Fibroblast of lung (primary cell): ENCODE data around the gene FHDC1. TPM values are rescaled to one million over a fixed set of nuclear protein-coding genes. Genes with fewer than 3 reads are reported as not detected.

ENCODE experiments used
- DNase-seq, 2 donors: peaks; one replicate each; pipeline versions ENCODE4 v3.0.0 to v3.0.0-alpha.2; 2010; ENCODE audit warnings: low read depth in 2 of 2
- H2AFZ ChIP-seq: 2 replicates; pipeline ENCODE4 v1.5.1; 2012; ENCODE audit warnings: low read length, control low read depth, inconsistent platforms
- H3K27ac ChIP-seq: 2 replicates; pipeline ENCODE4 v1.5.1; 2011; ENCODE audit warnings: low read length, control low read depth; ENCODE audit not compliant: insufficient read depth
- H3K27me3 ChIP-seq: 2 replicates; pipeline ENCODE4 v1.5.1; 2011; ENCODE audit warnings: mild to moderate bottlenecking, low read length; ENCODE audit not compliant: control insufficient read depth, insufficient read depth
- H3K36me3 ChIP-seq: 2 replicates; pipeline ENCODE4 v1.5.1; 2011; ENCODE audit warnings: low read length; ENCODE audit not compliant: control insufficient read depth, insufficient read depth
- H3K4me1 ChIP-seq: 2 replicates; pipeline ENCODE4 v1.5.1; 2011; ENCODE audit warnings: low read length; ENCODE audit not compliant: control insufficient read depth, insufficient read depth; ENCODE audit errors: extremely low read depth
- H3K4me2 ChIP-seq: 2 replicates; pipeline ENCODE4 v1.5.1; 2011; ENCODE audit warnings: low read length, control low read depth; ENCODE audit not compliant: insufficient read depth; ENCODE audit errors: extremely low read depth
- H3K4me3 ChIP-seq, 4 experiments: fragments of 200-600 bp in 1 of 4; sonication (generic) in 1 of 4; replicated peaks in 1 of 4; 2 replicates each; pipeline ENCODE4 v1.5.1; 2011 to 2016; ENCODE audit warnings: low read length in 4 of 4, low read depth in 3 of 4, mild to moderate bottlenecking in 3 of 4, control low read depth in 2 of 4, inconsistent platforms in 1 of 4, mixed read lengths in 1 of 4; ENCODE audit not compliant: insufficient read depth in 1 of 4; ENCODE audit errors: control extremely low read depth in 1 of 4
- H3K79me2 ChIP-seq: 2 replicates; pipeline ENCODE4 v1.5.1; 2012; ENCODE audit warnings: mild to moderate bottlenecking, low read length, inconsistent platforms; ENCODE audit not compliant: control insufficient read depth, insufficient read depth
- H3K9ac ChIP-seq: 2 replicates; pipeline ENCODE4 v1.5.1; 2011; ENCODE audit warnings: mild to moderate bottlenecking, low read length, control low read depth; ENCODE audit not compliant: insufficient read depth
- H3K9me3 ChIP-seq: 2 replicates; pipeline ENCODE4 v1.5.1; 2012; ENCODE audit warnings: low read depth, low read length; ENCODE audit not compliant: control insufficient read depth, insufficient read depth
- H4K20me1 ChIP-seq: 2 replicates; pipeline ENCODE4 v1.5.1; 2011; ENCODE audit warnings: low read length; ENCODE audit not compliant: control insufficient read depth, insufficient read depth; ENCODE audit errors: extremely low read depth
- CTCF ChIP-seq, 2 donors: IDR thresholded peaks in 1 of 2; conservative IDR thresholded peaks in 1 of 2; 1 replicate in 1 of 2; 2 replicates in 1 of 2; pipeline ENCODE4 v1.5.1; 2011 to 2012; ENCODE audit warnings: low read length in 2 of 2, control low read depth in 1 of 2, inconsistent platforms in 1 of 2, low read depth in 1 of 2, mild to moderate bottlenecking in 1 of 2
- EZH2 ChIP-seq: IDR thresholded peaks from 2 replicates; pipeline ENCODE4 v1.5.1; 2012; ENCODE audit warnings: low read length, control low read depth, mild to moderate bottlenecking; ENCODE audit errors: missing control alignments
- polyA plus RNA-seq, 2 donors: library from polyadenylated mRNA; depleted of rRNA in 1 of 2; stranded (reverse) in 1 of 2; unstranded in 1 of 2; fragments of >200 nt; gene quantifications; 2 replicates each; pipeline ENCODE4 v1.2.1, GENCODE V29; 2011 to 2012; ENCODE audit warnings: missing spikeins in 1 of 2
- total RNA-seq: library from RNA; depleted of rRNA; stranded (reverse); fragments of >200 nt; gene quantifications from 2 replicates; pipeline ENCODE4 v1.2.1, GENCODE V29; 2014

Gene FHDC1
- total and polyA plus RNA-seq, 2 donors (not counting 1 experiment from before 2014, with no cell fraction given): 0.14 to 0.33 TPM

- H3K27ac ChIP-seq: no peak overlapping the region
- H3K36me3 ChIP-seq: no peaks in the 10 kb centered on the region
- H3K79me2 ChIP-seq: no peaks in the 10 kb centered on the region
- H3K4me1 ChIP-seq: no peaks in the 10 kb centered on the region
- H2AFZ ChIP-seq: no peak overlapping the region
- no peaks in the 10 kb centered on the region for H4K20me1 ChIP-seq
- H3K9ac ChIP-seq: no peak overlapping the region
- no peak for DNase-seq
- no peaks in the 10 kb centered on the region for H3K9me3 ChIP-seq
- no peak overlapping the region for H3K4me2 ChIP-seq
- H3K27me3 ChIP-seq: no peaks in the 10 kb centered on the region
- no peak overlapping the region for H3K4me3 ChIP-seq
- no peak for TF ChIP-seq CTCF (conservative IDR thresholded peaks at IDR 0.05 in 1 of 2, IDR thresholded peaks at IDR 0.05 in 1 of 2; ENCODE audit: low read depth in 1 of 2, low read length in 2 of 2)
These were observed 14.8 kb upstream of the FHDC1 start for GRCh38 chr4:152921284-152921683.

- no peaks in the 10 kb centered on the region for H3K36me3 ChIP-seq
- TF ChIP-seq CTCF (conservative IDR thresholded peaks at IDR 0.05 in 1 of 2, IDR thresholded peaks at IDR 0.05 in 1 of 2; ENCODE audit: low read depth in 1 of 2, low read length in 2 of 2) (no peak), EZH2 (no peak)
- H3K27me3 ChIP-seq: no peaks in the 10 kb centered on the region
- H3K9me3 ChIP-seq: no peaks in the 10 kb centered on the region
- no peaks in the 10 kb centered on the region for H4K20me1 ChIP-seq
- no peaks in the 10 kb centered on the region for H3K79me2 ChIP-seq
- H3K27ac ChIP-seq: no peak overlapping the region
- H3K4me2 ChIP-seq: no peak overlapping the region
- no peaks in the 10 kb centered on the region for H3K4me1 ChIP-seq
- DNase-seq: no peak
- no peak overlapping the region for H3K9ac ChIP-seq
- no peak overlapping the region for H3K4me3 ChIP-seq
- no peak overlapping the region for H2AFZ ChIP-seq
These were observed 10.3 kb upstream of the FHDC1 start for GRCh38 chr4:152925851-152926250.

- Histone ChIP-seq H3K9me3 (no peaks in the 10 kb centered on the region), H3K79me2 (no peaks in the 10 kb centered on the region), H3K36me3 (no peaks in the 10 kb centered on the region), H3K27me3 (no peaks in the 10 kb centered on the region), H4K20me1 (no peaks in the 10 kb centered on the region), H3K9ac (no peak overlapping the region), H3K27ac (no peak overlapping the region), H3K4me1 (no peaks in the 10 kb centered on the region), H2AFZ (no peak overlapping the region), H3K4me2 (no peak overlapping the region), H3K4me3 (no peak overlapping the region)
- TF ChIP-seq EZH2 (no peak), CTCF (conservative IDR thresholded peaks at IDR 0.05 in 1 of 2, IDR thresholded peaks at IDR 0.05 in 1 of 2; ENCODE audit: low read depth in 1 of 2, low read length in 2 of 2) (no peak)
- no peak for DNase-seq
These were observed 9.2 kb upstream of the FHDC1 start for GRCh38 chr4:152926959-152927358.
